Measurements from ENCODE around the gene SCARF2. TPM values are rescaled to one million over a fixed set of nuclear protein-coding genes. Genes with fewer than 3 reads are reported as not detected.
A peak's percentile ranks its signal among the peaks of the same experiment; 100 is the strongest.
"Not testable (repeated sequence)": the region's sequence is repeated elsewhere in the genome, so short reads cannot be mapped to it uniquely, and the experiment has no call there.

Gene SCARF2, protein sequence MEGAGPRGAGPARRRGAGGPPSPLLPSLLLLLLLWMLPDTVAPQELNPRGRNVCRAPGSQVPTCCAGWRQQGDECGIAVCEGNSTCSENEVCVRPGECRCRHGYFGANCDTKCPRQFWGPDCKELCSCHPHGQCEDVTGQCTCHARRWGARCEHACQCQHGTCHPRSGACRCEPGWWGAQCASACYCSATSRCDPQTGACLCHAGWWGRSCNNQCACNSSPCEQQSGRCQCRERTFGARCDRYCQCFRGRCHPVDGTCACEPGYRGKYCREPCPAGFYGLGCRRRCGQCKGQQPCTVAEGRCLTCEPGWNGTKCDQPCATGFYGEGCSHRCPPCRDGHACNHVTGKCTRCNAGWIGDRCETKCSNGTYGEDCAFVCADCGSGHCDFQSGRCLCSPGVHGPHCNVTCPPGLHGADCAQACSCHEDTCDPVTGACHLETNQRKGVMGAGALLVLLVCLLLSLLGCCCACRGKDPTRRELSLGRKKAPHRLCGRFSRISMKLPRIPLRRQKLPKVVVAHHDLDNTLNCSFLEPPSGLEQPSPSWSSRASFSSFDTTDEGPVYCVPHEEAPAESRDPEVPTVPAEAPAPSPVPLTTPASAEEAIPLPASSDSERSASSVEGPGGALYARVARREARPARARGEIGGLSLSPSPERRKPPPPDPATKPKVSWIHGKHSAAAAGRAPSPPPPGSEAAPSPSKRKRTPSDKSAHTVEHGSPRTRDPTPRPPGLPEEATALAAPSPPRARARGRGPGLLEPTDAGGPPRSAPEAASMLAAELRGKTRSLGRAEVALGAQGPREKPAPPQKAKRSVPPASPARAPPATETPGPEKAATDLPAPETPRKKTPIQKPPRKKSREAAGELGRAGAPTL
- total RNA-seq (10 to 100 TPM; 10.4 to 12.3 TPM), polyA plus RNA-seq (ENCODE audit: insufficient read depth, low read depth, low replicate concordance) (3.3 TPM)
- long read RNA-seq, donor 1, partial matches to known transcripts = 0 of 3 reads
- long read RNA-seq, donor 1, other reads (novel, unspliced or antisense) = 0 of 3 reads
- long read RNA-seq, donor 2, partial matches to known transcripts = 0 of 4 reads
- long read RNA-seq, donor 2, other reads (novel, unspliced or antisense) = 0 of 4 reads

DNA sequence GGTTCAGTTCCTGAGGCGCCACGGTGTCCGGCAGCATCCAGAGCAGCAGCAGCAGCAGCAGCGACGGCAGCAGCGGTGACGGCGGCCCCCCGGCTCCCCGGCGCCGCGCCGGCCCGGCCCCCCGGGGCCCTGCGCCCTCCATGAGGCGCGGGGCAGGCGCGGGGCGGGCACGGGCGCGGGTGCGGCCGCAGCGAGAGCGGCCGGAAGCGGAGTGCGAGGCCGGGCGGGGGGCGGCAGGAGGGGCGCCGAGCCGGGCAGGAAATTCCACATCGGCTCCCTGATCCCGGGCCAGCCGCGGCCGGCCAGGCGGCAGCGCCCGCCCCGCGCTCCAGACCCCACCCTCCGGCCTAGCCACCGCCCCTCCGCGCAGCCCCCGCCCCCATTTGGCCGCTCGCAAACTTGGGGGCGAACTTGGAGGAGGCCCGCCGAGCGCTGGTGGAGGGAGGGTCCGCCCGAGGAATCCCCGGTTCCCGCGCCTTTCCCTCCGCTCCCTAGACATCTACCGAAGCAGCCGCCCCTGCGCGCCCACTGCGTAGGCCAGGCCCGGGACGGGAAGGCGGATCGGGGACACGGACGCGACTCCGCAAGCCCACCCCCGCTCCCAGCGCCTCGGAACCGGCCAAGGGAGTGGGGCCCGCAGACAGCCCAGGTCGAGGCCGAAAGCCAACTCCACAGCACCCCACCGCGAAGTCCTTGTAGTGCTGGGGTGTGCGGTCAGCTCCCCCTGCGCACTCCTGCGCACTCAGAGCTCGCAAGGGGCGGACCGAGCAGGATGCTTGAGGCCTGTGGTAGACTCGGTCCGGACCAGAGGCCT is at the start of gene SCARF2:
Gene SCARF2, minus strand, starts transcription at position 213 of the 814 bp plus-strand sequence. Its CDS starts 71 bp downstream, at position 142.
- no peak for DNase-seq
- Histone ChIP-seq H3K4me1 (peaks cover 11% of the 10 kb centered on the region), H3K9me3 (no peaks in the 10 kb centered on the region), H3K4me3 (peak within 1 kb of the TSS; percentile 63 to 77), H3K27me3 (no peaks in the 10 kb centered on the region), H3K27ac (peak within 1 kb of the TSS; percentile 89 to 90), H3K36me3 (ENCODE audit: low read depth, missing control alignments) (no peaks in the 10 kb centered on the region)
- no peak for TF ChIP-seq CTCF (IDR thresholded peaks at IDR 0.05)
- no peak for TF ChIP-seq POLR2A (IDR thresholded peaks at IDR 0.05)
- intact Hi-C loops (cut with DNase I; ENCODE audit: low total_unique reads) = no loop called here
- WGBS, 2 donors = 0 to 1% methylated on average over 12 to 73 of the region's 95 CpGs

DNA sequence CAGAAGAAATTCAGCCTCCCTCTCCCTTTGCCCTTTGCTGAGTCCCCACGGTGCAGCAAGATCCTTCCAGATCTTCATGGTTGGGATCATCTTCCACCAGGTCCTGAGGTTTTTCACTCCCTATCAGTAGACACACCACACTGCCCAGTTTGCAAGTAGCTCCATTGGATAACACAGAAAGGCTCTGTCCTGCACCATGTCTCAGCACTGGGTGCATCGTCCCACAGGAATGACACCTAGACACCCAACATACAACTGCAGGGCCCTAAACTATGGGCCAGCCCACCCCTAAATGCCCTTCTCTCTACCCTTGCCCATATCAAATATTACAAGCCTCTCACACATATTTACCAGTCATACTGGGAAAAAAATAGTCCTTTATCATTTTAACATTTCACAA is 48.6 kb upstream of the SCARF2 start:
- Histone ChIP-seq H3K27ac (no peak overlapping the region), H3K4me3 (no peak overlapping the region), H3K27me3 (no peaks in the 10 kb centered on the region), H3K4me1 (no peaks in the 10 kb centered on the region), H3K9me3 (no peaks in the 10 kb centered on the region), H3K36me3 (ENCODE audit: low read depth, missing control alignments) (no peaks in the 10 kb centered on the region)
- WGBS, 2 donors = 96 to 97% methylated on average over 2 of the region's 2 CpGs
- DNase-seq = no peak
- intact Hi-C loops (cut with DNase I; ENCODE audit: low total_unique reads) = no loop called here
- TF ChIP-seq CTCF (IDR thresholded peaks at IDR 0.05) (no peak), POLR2A (IDR thresholded peaks at IDR 0.05) (no peak)

- TF ChIP-seq CTCF (IDR thresholded peaks at IDR 0.05) (no peak), POLR2A (IDR thresholded peaks at IDR 0.05) (no peak)
- H3K27ac ChIP-seq = no peak overlapping the region
- no peaks in the 10 kb centered on the region for H3K4me1 ChIP-seq
- no peaks in the 10 kb centered on the region for H3K9me3 ChIP-seq
- 85 to 91% methylated on average over 4 of the region's 4 CpGs for WGBS, 2 donors
- H3K36me3 ChIP-seq (ENCODE audit: low read depth, missing control alignments) = no peaks in the 10 kb centered on the region
- intact Hi-C loops (cut with DNase I; ENCODE audit: low total_unique reads) = no loop called here
- H3K27me3 ChIP-seq = no peaks in the 10 kb centered on the region
- no peak overlapping the region for H3K4me3 ChIP-seq
- no peak for DNase-seq
Measured at GRCh38 chr22:20484948-20485683, 47.5 kb upstream of the SCARF2 start.

- DNase-seq = no peak
- H3K27ac ChIP-seq = no peak overlapping the region
- no peak overlapping the region for H3K4me3 ChIP-seq
- H3K36me3 ChIP-seq (ENCODE audit: low read depth, missing control alignments) = no peaks in the 10 kb centered on the region
- H3K27me3 ChIP-seq = no peaks in the 10 kb centered on the region
- H3K4me1 ChIP-seq = no peaks in the 10 kb centered on the region
- H3K9me3 ChIP-seq = no peaks in the 10 kb centered on the region
- 98% methylated on average over 10 to 14 of the region's 14 CpGs for WGBS, 2 donors
- TF ChIP-seq POLR2A (IDR thresholded peaks at IDR 0.05) = no peak
- TF ChIP-seq CTCF (IDR thresholded peaks at IDR 0.05) = no peak
- intact Hi-C loops (cut with DNase I; ENCODE audit: low total_unique reads) = no loop called here
Measured at GRCh38 chr22:20483771-20484170, 46.1 kb upstream of the SCARF2 start.

GRCh38 chr22:20483143-20483506 is 45.5 kb upstream of the SCARF2 start:
- intact Hi-C loops (cut with DNase I; ENCODE audit: low total_unique reads); H3K9me3 ChIP-seq; DNase-seq; H3K36me3 ChIP-seq (ENCODE audit: low read depth, missing control alignments); H3K4me3 ChIP-seq; H3K27me3 ChIP-seq; H3K27ac ChIP-seq; H3K4me1 ChIP-seq: not testable (repeated sequence)
- WGBS, 2 donors = 94 to 96% methylated on average over 7 of the region's 7 CpGs

Measured in testis (tissue), 5 donors.